Measurements from ENCODE around the gene EPHB1. TPM values are rescaled to one million over a fixed set of nuclear protein-coding genes. Genes with fewer than 3 reads are reported as not detected.

EPHB1 gene
- total RNA-seq, 1 donor from 2014 or later: 3.8 TPM

DNA sequence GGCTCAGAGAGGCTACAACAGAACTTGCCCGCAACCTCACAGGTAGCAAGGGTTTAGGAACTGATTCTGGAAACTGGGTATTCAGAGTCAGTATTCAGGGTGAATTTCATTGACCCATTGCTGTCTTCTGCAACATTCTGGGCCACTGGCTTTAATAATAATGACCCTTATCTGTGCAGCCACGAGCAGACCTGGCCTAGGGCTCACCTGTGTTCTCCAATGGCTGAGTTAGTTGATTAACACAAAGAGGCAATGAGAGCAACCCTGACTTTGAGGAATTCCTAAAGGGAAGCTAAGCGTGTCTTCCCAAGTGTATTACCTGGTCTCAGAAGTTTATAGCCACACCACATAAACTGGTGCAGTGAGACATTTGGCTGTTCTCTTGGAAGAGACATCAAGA, 289.9 kb downstream of the EPHB1 start:
- ChIA-PET CTCF (no interaction called here), POLR2A (no interaction called here)

DNA sequence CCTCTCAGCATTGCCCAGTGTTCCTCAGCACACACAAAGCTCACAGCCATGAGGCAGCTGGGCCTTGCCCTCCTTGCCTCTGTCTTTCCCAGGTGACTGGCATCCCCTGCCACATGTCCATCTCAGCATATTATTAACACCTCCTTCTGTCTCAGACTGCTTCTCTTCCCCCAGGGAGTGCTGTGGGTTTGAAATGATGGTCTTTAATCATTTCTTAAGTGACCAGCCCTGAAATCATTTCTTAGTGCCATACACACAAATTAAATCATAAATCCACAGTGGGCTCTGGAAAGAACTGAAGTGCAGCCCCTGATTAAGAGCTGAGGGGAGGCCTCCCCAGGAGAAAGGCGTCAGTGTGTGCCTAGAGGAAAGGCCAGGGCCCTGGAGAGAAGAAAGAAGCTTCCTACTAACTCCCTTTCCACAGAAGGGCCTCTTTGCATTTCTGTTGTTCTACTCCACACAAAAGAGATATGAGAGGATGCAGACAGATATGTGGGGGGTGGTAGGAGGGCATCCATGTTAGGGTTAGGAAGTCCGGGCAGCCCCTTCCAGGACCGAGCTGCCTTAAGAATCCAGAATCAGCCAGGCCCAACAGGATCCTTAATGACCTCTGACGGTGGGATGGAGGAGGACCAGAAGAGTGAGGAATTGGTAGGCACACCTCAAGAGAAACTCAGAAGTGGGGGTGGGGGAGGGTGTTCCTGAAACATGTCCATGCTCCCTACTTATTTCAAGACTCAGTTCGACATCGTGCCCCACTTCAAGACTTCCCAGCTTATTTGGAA, 290.8 kb downstream of the EPHB1 start:
- Mint-ChIP-seq H3K27ac (no peak overlapping the region), H3K9me3 (no peaks in the 10 kb centered on the region), H3K27me3 (no peaks in the 10 kb centered on the region), H3K36me3 (ENCODE audit: low read depth) (no peaks in the 10 kb centered on the region), H3K4me3 (no peak overlapping the region), H3K4me1 (no peaks in the 10 kb centered on the region)
- POLR2A ChIA-PET: no interaction called here
- CTCF ChIA-PET: no interaction called here
- TF ChIP-seq, protein P1, sequence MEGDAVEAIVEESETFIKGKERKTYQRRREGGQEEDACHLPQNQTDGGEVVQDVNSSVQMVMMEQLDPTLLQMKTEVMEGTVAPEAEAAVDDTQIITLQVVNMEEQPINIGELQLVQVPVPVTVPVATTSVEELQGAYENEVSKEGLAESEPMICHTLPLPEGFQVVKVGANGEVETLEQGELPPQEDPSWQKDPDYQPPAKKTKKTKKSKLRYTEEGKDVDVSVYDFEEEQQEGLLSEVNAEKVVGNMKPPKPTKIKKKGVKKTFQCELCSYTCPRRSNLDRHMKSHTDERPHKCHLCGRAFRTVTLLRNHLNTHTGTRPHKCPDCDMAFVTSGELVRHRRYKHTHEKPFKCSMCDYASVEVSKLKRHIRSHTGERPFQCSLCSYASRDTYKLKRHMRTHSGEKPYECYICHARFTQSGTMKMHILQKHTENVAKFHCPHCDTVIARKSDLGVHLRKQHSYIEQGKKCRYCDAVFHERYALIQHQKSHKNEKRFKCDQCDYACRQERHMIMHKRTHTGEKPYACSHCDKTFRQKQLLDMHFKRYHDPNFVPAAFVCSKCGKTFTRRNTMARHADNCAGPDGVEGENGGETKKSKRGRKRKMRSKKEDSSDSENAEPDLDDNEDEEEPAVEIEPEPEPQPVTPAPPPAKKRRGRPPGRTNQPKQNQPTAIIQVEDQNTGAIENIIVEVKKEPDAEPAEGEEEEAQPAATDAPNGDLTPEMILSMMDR (IDR thresholded peaks at IDR 0.05): no peak
- DNase-seq (no peak), ATAC-seq (ENCODE audit: low read depth) (no peak)
- intact Hi-C loops (cut with micrococcal nuclease): no loop called here

More for the DNA sequence above, 289.9 kb downstream of the EPHB1 start:
- no peaks in the 10 kb centered on the region for H3K27me3 Mint-ChIP-seq
- no peak overlapping the region for H3K27ac Mint-ChIP-seq
- intact Hi-C loops (cut with micrococcal nuclease): no loop called here
- ATAC-seq (ENCODE audit: low read depth) (no peak), DNase-seq (no peak)
- H3K4me1 Mint-ChIP-seq: no peaks in the 10 kb centered on the region
- TF ChIP-seq, protein P1 (IDR thresholded peaks at IDR 0.05): no peak
- no peaks in the 10 kb centered on the region for H3K36me3 Mint-ChIP-seq (ENCODE audit: low read depth)
- H3K9me3 Mint-ChIP-seq: no peaks in the 10 kb centered on the region
- H3K4me3 Mint-ChIP-seq: no peak overlapping the region

DNA sequence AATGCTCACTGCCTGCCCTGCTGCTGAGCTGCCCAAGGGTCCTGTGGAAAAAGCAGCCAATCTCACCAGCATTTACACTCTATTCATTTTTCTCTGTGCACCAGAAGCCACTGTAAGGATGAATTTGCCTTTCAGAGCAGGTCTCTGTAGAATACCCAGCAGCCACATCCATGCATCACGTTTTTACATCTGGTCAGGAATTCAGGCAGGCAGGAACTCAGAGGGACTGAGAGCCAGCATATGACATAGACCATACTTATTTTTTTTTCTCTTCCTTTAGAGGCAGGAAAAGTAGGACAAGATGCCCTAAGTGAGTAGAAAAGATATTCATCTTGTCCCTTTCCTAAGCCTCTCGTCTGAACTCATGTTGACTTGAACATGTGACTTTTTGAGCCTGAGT, 292.7 kb downstream of the EPHB1 start:
- TF ChIP-seq, protein P1 (IDR thresholded peaks at IDR 0.05): no peak
- H3K4me1 Mint-ChIP-seq: no peaks in the 10 kb centered on the region
- H3K27me3 Mint-ChIP-seq: no peaks in the 10 kb centered on the region
- no peak overlapping the region for H3K4me3 Mint-ChIP-seq
- no peak for ATAC-seq (ENCODE audit: low read depth)
- intact Hi-C loops (cut with micrococcal nuclease): no loop called here
- no peak overlapping the region for H3K27ac Mint-ChIP-seq
- H3K9me3 Mint-ChIP-seq: no peaks in the 10 kb centered on the region
- no peaks in the 10 kb centered on the region for H3K36me3 Mint-ChIP-seq (ENCODE audit: low read depth)
- ChIA-PET POLR2A (no interaction called here), CTCF (no interaction called here)
- DNase-seq: no peak

DNA sequence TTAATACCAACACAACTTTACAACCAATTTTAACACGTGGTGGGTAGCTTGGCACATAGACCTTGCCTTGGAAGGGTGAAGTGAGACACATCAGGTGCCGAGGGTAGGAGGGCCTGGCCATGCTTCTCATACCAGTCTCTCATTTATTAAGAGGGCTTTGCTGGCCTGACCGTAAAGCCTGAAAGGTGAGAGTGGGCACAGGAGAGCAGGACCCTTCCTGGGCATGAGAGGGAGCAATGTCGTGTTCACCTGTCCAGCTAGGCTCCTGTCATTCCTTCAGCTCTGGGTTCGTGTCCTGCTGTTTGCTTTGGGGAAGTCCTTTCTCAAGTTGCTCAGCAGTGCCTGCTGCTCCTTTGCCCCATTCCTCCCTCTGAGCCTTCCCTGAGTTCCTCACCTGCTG, 294.4 kb downstream of the EPHB1 start:
- intact Hi-C loops (cut with micrococcal nuclease): no loop called here
- no peaks in the 10 kb centered on the region for H3K36me3 Mint-ChIP-seq (ENCODE audit: low read depth)
- ATAC-seq (ENCODE audit: low read depth) (no peak), DNase-seq (no peak)
- no peak overlapping the region for H3K27ac Mint-ChIP-seq
- no peak overlapping the region for H3K4me3 Mint-ChIP-seq
- no peaks in the 10 kb centered on the region for H3K9me3 Mint-ChIP-seq
- TF ChIP-seq, protein P1 (IDR thresholded peaks at IDR 0.05): no peak
- no peaks in the 10 kb centered on the region for H3K4me1 Mint-ChIP-seq
- CTCF ChIA-PET: no interaction called here
- POLR2A ChIA-PET: no interaction called here
- no peaks in the 10 kb centered on the region for H3K27me3 Mint-ChIP-seq

DNA sequence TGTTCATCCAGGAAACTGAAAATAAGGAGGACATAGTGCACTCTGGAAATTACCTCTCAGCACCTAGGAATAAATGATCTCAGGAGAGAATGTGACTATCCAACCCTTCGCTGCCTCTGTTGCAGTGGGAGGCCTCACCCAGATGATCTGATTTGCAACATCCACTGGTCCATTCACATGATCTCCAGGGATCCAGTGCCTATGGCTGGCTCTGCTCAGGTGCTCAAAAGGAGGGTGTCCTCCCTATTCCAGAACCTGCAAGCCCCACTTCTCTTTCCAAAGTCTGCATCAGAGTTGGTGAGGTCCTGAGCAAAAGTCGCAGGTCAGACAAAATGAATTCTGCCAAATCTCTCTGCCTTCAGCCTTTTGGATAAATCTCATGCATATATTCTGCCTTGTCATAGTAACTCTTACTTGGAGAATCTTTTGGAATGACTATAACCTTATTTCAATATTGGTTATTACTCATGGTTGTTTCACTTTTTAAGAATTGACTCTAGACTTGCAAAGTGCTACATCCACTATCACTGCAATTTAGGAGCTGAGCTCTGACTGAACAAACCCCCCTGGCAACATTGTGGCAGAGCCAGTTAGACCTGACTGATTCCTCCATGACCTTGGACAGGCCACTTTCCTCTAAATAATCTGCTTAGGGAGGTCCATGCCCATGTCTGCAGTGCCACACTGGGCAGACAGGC, 295.1 kb downstream of the EPHB1 start:
- ChIA-PET CTCF (no interaction called here), POLR2A (no interaction called here)
- ATAC-seq (ENCODE audit: low read depth) (no peak), DNase-seq (no peak)
- Mint-ChIP-seq H3K27ac (no peak overlapping the region), H3K27me3 (no peaks in the 10 kb centered on the region), H3K4me1 (no peaks in the 10 kb centered on the region), H3K9me3 (no peaks in the 10 kb centered on the region), H3K4me3 (no peak overlapping the region), H3K36me3 (ENCODE audit: low read depth) (no peaks in the 10 kb centered on the region)
- intact Hi-C loops (cut with micrococcal nuclease): no loop called here
- TF ChIP-seq, protein P1 (IDR thresholded peaks at IDR 0.05): no peak
